GM18526 (cell line): ENCODE measurements around the gene PLPPR5.

Experiments
- POLR2A ChIP-seq: IDR thresholded peaks from 3 replicates; pipeline ENCODE4 v1.6.1; 2011; ENCODE audit not compliant: insufficient read length; ENCODE audit errors: extremely low read depth

PLPPR5 gene

GRCh38 chr1:98937347-98937746, 67.3 kb downstream of the PLPPR5 start:
- TF ChIP-seq POLR2A, result no peak

GRCh38 chr1:98932184-98932583, 72.5 kb downstream of the PLPPR5 start:
- no peak for TF ChIP-seq POLR2A

GRCh38 chr1:98931128-98931835, 73.4 kb downstream of the PLPPR5 start:
- TF ChIP-seq POLR2A, result no peak

GRCh38 chr1:98929437-98929836, 75.2 kb downstream of the PLPPR5 start:
- TF ChIP-seq POLR2A, result no peak

GRCh38 chr1:98926597-98926996, 78.1 kb downstream of the PLPPR5 start:
- TF ChIP-seq POLR2A, result no peak

- no peak for TF ChIP-seq POLR2A
Measured at GRCh38 chr1:98924977-98925376, 79.7 kb downstream of the PLPPR5 start.

- TF ChIP-seq POLR2A, result no peak
Measured at GRCh38 chr1:98923667-98924066, 81.0 kb downstream of the PLPPR5 start.

GRCh38 chr1:98921817-98922216, 82.8 kb downstream of the PLPPR5 start:
- TF ChIP-seq POLR2A, result no peak

- TF ChIP-seq POLR2A, result no peak
Measured at GRCh38 chr1:98920441-98921110, 84.1 kb downstream of the PLPPR5 start.

- TF ChIP-seq POLR2A, result no peak
Measured at GRCh38 chr1:98919652-98920051, 85.0 kb downstream of the PLPPR5 start.

GRCh38 chr1:98919211-98919610, 85.5 kb downstream of the PLPPR5 start:
- TF ChIP-seq POLR2A, result no peak

- TF ChIP-seq POLR2A, result no peak
Measured at GRCh38 chr1:98914547-98914946, 90.1 kb downstream of the PLPPR5 start.

GRCh38 chr1:98910827-98911226, 93.8 kb downstream of the PLPPR5 start:
- TF ChIP-seq POLR2A, result no peak

GRCh38 chr1:98908980-98909379, 95.7 kb downstream of the PLPPR5 start:
- TF ChIP-seq POLR2A, result no peak

GRCh38 chr1:98906809-98907208, 97.9 kb downstream of the PLPPR5 start:
- TF ChIP-seq POLR2A, result no peak

GRCh38 chr1:98906361-98906760, 98.3 kb downstream of the PLPPR5 start:
- TF ChIP-seq POLR2A, result no peak

- TF ChIP-seq POLR2A, result no peak
Measured at GRCh38 chr1:98904684-98905083, 100.0 kb downstream of the PLPPR5 start.

- TF ChIP-seq POLR2A, result no peak
Measured at GRCh38 chr1:98903726-98904125, 100.9 kb downstream of the PLPPR5 start.

GRCh38 chr1:98903261-98903660, 101.4 kb downstream of the PLPPR5 start:
- TF ChIP-seq POLR2A, result no peak
